GM12878 (cell line): ENCODE results near the gene YWHAH.
"Not testable (repeated sequence)": the region's sequence is repeated elsewhere in the genome, so short reads cannot be mapped to it uniquely, and the experiment has no call there.

Experiments
- BRCA1 ChIP-seq: IDR thresholded peaks from 2 replicates; pipeline ENCODE4 v1.6.1; 2011; ENCODE audit warnings: low read depth, low read length, improper control_type of control experiment
- CBX3 ChIP-seq: fragments of 200-600 bp; sonication (generic); IDR thresholded peaks from 2 replicates; pipeline ENCODE4 v1.6.1; 2016; ENCODE audit warnings: low read depth, borderline replicate concordance
- CBX5 ChIP-seq: sonication (generic); IDR thresholded peaks from 2 replicates; pipeline ENCODE4 v1.6.1; 2016; ENCODE audit warnings: low read depth, moderate library complexity, mild to moderate bottlenecking, inconsistent platforms
- CHD4 ChIP-seq: fragments of 200-600 bp; sonication (generic); IDR thresholded peaks from 2 replicates; pipeline ENCODE4 v1.6.1; 2016; ENCODE audit warnings: mild to moderate bottlenecking
- CTCF ChIP-seq, 3 experiments: IDR thresholded peaks in 2 of 3; conservative IDR thresholded peaks in 1 of 3; 2 replicates each; pipeline ENCODE4 v1.5.1; 2011; ENCODE audit warnings: low read depth in 3 of 3, low read length in 3 of 3, mild to moderate bottlenecking in 3 of 3, control low read depth in 2 of 3, moderate library complexity in 2 of 3, inconsistent platforms in 1 of 3, mixed read lengths in 1 of 3; ENCODE audit not compliant: control insufficient read depth in 2 of 3, insufficient read depth in 1 of 3; ENCODE audit errors: extremely low read depth in 1 of 3
- IKZF1 ChIP-seq: fragments of 450-650 bp; conservative IDR thresholded peaks from 2 replicates; pipeline ENCODE4 v1.6.1; 2017; ENCODE audit warnings: antibody characterized with exemption, mild to moderate bottlenecking
- POLR2A ChIP-seq: IDR thresholded peaks from 2 replicates; pipeline ENCODE4 v1.6.1; 2011; ENCODE audit warnings: low read depth, mild to moderate bottlenecking, low read length
- POLR2AphosphoS2 ChIP-seq: IDR thresholded peaks from 2 replicates; pipeline ENCODE4 v1.6.1; 2011; ENCODE audit warnings: low read depth, mild to moderate bottlenecking, low read length, improper control_type of control experiment, moderate library complexity
- PRDM15 ChIP-seq: fragments of 450-650 bp; formaldehyde crosslinking; IDR thresholded peaks from 2 replicates; pipeline ENCODE4 v1.4.0; 2020; ENCODE audit warnings: mild to moderate bottlenecking, moderate library complexity
- SMC3 ChIP-seq: IDR thresholded peaks from 2 replicates; pipeline ENCODE4 v1.6.1; 2011; ENCODE audit warnings: low read length, improper control_type of control experiment, borderline replicate concordance
- TF ChIP-seq, protein P1 (sequence below): fragments of 450-650 bp; IDR thresholded peaks from 2 replicates; pipeline ENCODE4 v1.6.1; 2014; ENCODE audit warnings: mild to moderate bottlenecking
- TF ChIP-seq, protein P2 (sequence below): IDR thresholded peaks from 2 replicates; pipeline ENCODE4 v1.6.1; 2012; ENCODE audit warnings: low read length, inconsistent platforms

DNA sequence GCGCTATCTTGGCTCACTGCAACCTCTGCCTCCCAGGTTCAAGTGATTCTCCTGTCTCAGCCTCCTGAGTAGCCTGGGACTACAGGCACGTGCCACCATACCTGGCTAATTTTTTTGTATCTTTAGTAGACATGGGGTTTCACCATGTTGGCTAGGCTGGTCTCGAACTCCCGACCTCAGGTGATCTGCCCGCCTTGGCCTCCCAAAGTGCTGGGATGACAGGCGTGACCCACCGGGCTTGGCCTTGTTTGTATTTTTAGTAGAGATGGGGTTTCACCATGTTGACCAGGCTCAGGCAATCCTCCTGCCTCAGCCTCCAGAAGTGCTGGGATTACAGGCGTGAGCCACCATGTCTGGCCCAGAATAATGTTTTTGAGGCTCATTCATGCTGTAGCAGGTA is 37.6 kb downstream of the YWHAH start:
- TF ChIP-seq SMC3; CTCF (IDR thresholded peaks at IDR 0.05 in 2 of 3, conservative IDR thresholded peaks at IDR 0.05 in 1 of 3; ENCODE audit: control insufficient read depth in 2 of 3, extremely low read depth in 1 of 3, insufficient read depth in 1 of 3, low read depth in 3 of 3, low read length in 3 of 3); CBX3; CBX5; BRCA1; POLR2A; IKZF1; PRDM15; CHD4; POLR2AphosphoS2: not testable (repeated sequence)
- TF ChIP-seq, protein P1, sequence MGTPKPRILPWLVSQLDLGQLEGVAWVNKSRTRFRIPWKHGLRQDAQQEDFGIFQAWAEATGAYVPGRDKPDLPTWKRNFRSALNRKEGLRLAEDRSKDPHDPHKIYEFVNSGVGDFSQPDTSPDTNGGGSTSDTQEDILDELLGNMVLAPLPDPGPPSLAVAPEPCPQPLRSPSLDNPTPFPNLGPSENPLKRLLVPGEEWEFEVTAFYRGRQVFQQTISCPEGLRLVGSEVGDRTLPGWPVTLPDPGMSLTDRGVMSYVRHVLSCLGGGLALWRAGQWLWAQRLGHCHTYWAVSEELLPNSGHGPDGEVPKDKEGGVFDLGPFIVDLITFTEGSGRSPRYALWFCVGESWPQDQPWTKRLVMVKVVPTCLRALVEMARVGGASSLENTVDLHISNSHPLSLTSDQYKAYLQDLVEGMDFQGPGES = not testable (repeated sequence)
- TF ChIP-seq, protein P2, sequence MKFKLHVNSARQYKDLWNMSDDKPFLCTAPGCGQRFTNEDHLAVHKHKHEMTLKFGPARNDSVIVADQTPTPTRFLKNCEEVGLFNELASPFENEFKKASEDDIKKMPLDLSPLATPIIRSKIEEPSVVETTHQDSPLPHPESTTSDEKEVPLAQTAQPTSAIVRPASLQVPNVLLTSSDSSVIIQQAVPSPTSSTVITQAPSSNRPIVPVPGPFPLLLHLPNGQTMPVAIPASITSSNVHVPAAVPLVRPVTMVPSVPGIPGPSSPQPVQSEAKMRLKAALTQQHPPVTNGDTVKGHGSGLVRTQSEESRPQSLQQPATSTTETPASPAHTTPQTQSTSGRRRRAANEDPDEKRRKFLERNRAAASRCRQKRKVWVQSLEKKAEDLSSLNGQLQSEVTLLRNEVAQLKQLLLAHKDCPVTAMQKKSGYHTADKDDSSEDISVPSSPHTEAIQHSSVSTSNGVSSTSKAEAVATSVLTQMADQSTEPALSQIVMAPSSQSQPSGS = not testable (repeated sequence)
